Fibroblast of lung (primary cell): ENCODE results near the gene URB1. TPM values are rescaled to one million over a fixed set of nuclear protein-coding genes. Genes with fewer than 3 reads are reported as not detected.

Experiments
- DNase-seq, 2 donors: peaks; one replicate each; pipeline versions ENCODE4 v3.0.0 to v3.0.0-alpha.2; 2010; ENCODE audit warnings: low read depth in 2 of 2
- H2AFZ ChIP-seq: 2 replicates; pipeline ENCODE4 v1.5.1; 2012; ENCODE audit warnings: low read length, control low read depth, inconsistent platforms
- H3K27ac ChIP-seq: 2 replicates; pipeline ENCODE4 v1.5.1; 2011; ENCODE audit warnings: low read length, control low read depth; ENCODE audit not compliant: insufficient read depth
- H3K27me3 ChIP-seq: 2 replicates; pipeline ENCODE4 v1.5.1; 2011; ENCODE audit warnings: mild to moderate bottlenecking, low read length; ENCODE audit not compliant: control insufficient read depth, insufficient read depth
- H3K36me3 ChIP-seq: 2 replicates; pipeline ENCODE4 v1.5.1; 2011; ENCODE audit warnings: low read length; ENCODE audit not compliant: control insufficient read depth, insufficient read depth
- H3K4me1 ChIP-seq: 2 replicates; pipeline ENCODE4 v1.5.1; 2011; ENCODE audit warnings: low read length; ENCODE audit not compliant: control insufficient read depth, insufficient read depth; ENCODE audit errors: extremely low read depth
- H3K4me2 ChIP-seq: 2 replicates; pipeline ENCODE4 v1.5.1; 2011; ENCODE audit warnings: low read length, control low read depth; ENCODE audit not compliant: insufficient read depth; ENCODE audit errors: extremely low read depth
- H3K4me3 ChIP-seq, 4 experiments: fragments of 200-600 bp in 1 of 4; sonication (generic) in 1 of 4; replicated peaks in 1 of 4; 2 replicates each; pipeline ENCODE4 v1.5.1; 2011 to 2016; ENCODE audit warnings: low read length in 4 of 4, low read depth in 3 of 4, mild to moderate bottlenecking in 3 of 4, control low read depth in 2 of 4, inconsistent platforms in 1 of 4, mixed read lengths in 1 of 4; ENCODE audit not compliant: insufficient read depth in 1 of 4; ENCODE audit errors: control extremely low read depth in 1 of 4
- H3K79me2 ChIP-seq: 2 replicates; pipeline ENCODE4 v1.5.1; 2012; ENCODE audit warnings: mild to moderate bottlenecking, low read length, inconsistent platforms; ENCODE audit not compliant: control insufficient read depth, insufficient read depth
- H3K9ac ChIP-seq: 2 replicates; pipeline ENCODE4 v1.5.1; 2011; ENCODE audit warnings: mild to moderate bottlenecking, low read length, control low read depth; ENCODE audit not compliant: insufficient read depth
- H3K9me3 ChIP-seq: 2 replicates; pipeline ENCODE4 v1.5.1; 2012; ENCODE audit warnings: low read depth, low read length; ENCODE audit not compliant: control insufficient read depth, insufficient read depth
- H4K20me1 ChIP-seq: 2 replicates; pipeline ENCODE4 v1.5.1; 2011; ENCODE audit warnings: low read length; ENCODE audit not compliant: control insufficient read depth, insufficient read depth; ENCODE audit errors: extremely low read depth
- EZH2 ChIP-seq: IDR thresholded peaks from 2 replicates; pipeline ENCODE4 v1.5.1; 2012; ENCODE audit warnings: low read length, control low read depth, mild to moderate bottlenecking; ENCODE audit errors: missing control alignments
- polyA plus RNA-seq, 2 donors: library from polyadenylated mRNA; depleted of rRNA in 1 of 2; stranded (reverse) in 1 of 2; unstranded in 1 of 2; fragments of >200 nt; gene quantifications; 2 replicates each; pipeline ENCODE4 v1.2.1, GENCODE V29; 2011 to 2012; ENCODE audit warnings: missing spikeins in 1 of 2
- total RNA-seq: library from RNA; depleted of rRNA; stranded (reverse); fragments of >200 nt; gene quantifications from 2 replicates; pipeline ENCODE4 v1.2.1, GENCODE V29; 2014
- TF ChIP-seq, protein P1 (sequence below), 2 donors: IDR thresholded peaks in 1 of 2; conservative IDR thresholded peaks in 1 of 2; 1 replicate in 1 of 2; 2 replicates in 1 of 2; pipeline ENCODE4 v1.5.1; 2011 to 2012; ENCODE audit warnings: low read length in 2 of 2, control low read depth in 1 of 2, inconsistent platforms in 1 of 2, low read depth in 1 of 2, mild to moderate bottlenecking in 1 of 2

URB1 gene
- total and polyA plus RNA-seq, 2 donors (not counting 1 experiment from before 2014, with no cell fraction given) = 4.3 to 17.7 TPM

DNA sequence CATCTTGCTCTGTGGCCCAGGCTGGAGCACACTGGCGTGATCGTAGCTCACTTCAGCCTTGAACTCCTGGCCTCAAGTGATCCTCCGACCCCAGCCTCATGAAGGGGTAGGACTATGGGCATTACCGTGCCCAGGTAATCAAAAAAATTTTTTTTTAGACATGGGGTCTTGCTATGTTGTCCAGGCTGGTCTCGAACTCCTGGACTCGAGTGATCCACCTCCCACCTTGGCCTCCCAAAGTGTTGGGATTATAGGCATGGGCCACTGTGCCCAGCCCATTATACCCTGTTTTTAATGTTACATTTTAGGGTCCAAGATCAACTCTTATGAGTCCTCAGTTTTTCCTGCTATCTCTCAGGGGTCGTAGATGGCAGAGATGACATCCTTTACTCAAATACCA lies 87.8 kb downstream of the URB1 start:
- H3K79me2 ChIP-seq = no peaks in the 10 kb centered on the region

DNA sequence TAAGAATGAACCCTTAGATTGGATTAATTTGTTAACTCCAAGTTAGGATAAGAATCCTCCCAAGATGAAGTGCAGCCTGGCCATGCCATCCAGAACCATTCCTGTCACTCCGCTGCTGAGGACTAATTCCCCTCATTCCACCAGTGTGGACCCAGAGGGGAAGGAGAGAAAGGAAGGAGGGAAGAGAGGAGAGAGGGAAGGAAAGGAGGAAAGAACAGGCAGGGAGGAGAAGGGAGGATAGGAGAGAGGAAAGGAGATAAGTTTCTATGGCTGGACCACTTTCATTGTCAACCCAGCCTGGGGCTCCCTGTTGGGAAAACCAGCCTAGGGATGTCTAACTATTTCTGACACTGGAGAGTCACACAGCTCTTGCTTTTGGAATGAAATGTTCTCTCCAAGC lies 89.4 kb downstream of the URB1 start:
- TF ChIP-seq, protein P1, sequence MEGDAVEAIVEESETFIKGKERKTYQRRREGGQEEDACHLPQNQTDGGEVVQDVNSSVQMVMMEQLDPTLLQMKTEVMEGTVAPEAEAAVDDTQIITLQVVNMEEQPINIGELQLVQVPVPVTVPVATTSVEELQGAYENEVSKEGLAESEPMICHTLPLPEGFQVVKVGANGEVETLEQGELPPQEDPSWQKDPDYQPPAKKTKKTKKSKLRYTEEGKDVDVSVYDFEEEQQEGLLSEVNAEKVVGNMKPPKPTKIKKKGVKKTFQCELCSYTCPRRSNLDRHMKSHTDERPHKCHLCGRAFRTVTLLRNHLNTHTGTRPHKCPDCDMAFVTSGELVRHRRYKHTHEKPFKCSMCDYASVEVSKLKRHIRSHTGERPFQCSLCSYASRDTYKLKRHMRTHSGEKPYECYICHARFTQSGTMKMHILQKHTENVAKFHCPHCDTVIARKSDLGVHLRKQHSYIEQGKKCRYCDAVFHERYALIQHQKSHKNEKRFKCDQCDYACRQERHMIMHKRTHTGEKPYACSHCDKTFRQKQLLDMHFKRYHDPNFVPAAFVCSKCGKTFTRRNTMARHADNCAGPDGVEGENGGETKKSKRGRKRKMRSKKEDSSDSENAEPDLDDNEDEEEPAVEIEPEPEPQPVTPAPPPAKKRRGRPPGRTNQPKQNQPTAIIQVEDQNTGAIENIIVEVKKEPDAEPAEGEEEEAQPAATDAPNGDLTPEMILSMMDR (conservative IDR thresholded peaks at IDR 0.05 in 1 of 2, IDR thresholded peaks at IDR 0.05 in 1 of 2; ENCODE audit: low read depth in 1 of 2, low read length in 2 of 2) = no peak
- TF ChIP-seq EZH2 = no peak
- peaks cover 6% of the 10 kb centered on the region for H3K36me3 ChIP-seq

More for the DNA sequence above, 87.8 kb downstream of the URB1 start:
- Histone ChIP-seq H3K27me3 (no peaks in the 10 kb centered on the region), H2AFZ (no peak overlapping the region), H3K9ac (no peak overlapping the region), H3K4me3 (no peak overlapping the region), H4K20me1 (no peaks in the 10 kb centered on the region), H3K36me3 (peaks cover 11% of the 10 kb centered on the region), H3K4me1 (no peaks in the 10 kb centered on the region), H3K9me3 (no peaks in the 10 kb centered on the region), H3K4me2 (no peak overlapping the region), H3K27ac (no peak overlapping the region)
- no peak for TF ChIP-seq EZH2
- TF ChIP-seq, protein P1 (conservative IDR thresholded peaks at IDR 0.05 in 1 of 2, IDR thresholded peaks at IDR 0.05 in 1 of 2; ENCODE audit: low read depth in 1 of 2, low read length in 2 of 2) = no peak
- no peak for DNase-seq

DNA sequence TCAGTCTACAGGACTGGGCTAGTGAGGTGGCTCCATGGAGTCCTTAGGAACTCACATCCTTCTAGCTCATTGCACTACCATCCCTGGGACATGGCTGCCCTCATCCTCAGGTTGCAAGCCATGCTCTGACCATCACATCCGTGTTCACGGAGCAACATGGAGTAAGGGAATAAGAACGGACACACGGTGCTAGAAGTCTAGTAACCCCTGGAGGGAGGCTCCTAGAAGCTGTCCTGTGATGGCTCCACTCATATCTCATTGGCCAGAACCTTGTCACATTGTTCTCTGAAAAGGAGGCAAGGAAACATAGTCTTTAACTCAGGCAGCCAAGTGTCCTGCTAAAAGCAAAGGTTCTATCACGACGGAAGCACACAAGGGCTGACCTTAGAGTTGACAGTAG lies 90.3 kb downstream of the URB1 start:
- no peak overlapping the region for H3K4me3 ChIP-seq
- H3K79me2 ChIP-seq = no peaks in the 10 kb centered on the region
- no peaks in the 10 kb centered on the region for H3K4me1 ChIP-seq
- no peak for TF ChIP-seq EZH2
- peaks cover 6% of the 10 kb centered on the region for H3K36me3 ChIP-seq
- no peak overlapping the region for H2AFZ ChIP-seq
- no peaks in the 10 kb centered on the region for H3K27me3 ChIP-seq
- no peaks in the 10 kb centered on the region for H4K20me1 ChIP-seq
- H3K9me3 ChIP-seq = no peaks in the 10 kb centered on the region
- no peak overlapping the region for H3K27ac ChIP-seq
- H3K9ac ChIP-seq = no peak overlapping the region
- no peak overlapping the region for H3K4me2 ChIP-seq
- DNase-seq = no peak

More for the DNA sequence above, 89.4 kb downstream of the URB1 start:
- no peaks in the 10 kb centered on the region for H4K20me1 ChIP-seq
- no peaks in the 10 kb centered on the region for H3K9me3 ChIP-seq
- H3K9ac ChIP-seq = no peak overlapping the region
- no peak overlapping the region for H3K4me3 ChIP-seq
- H3K4me1 ChIP-seq = no peaks in the 10 kb centered on the region
- H3K27me3 ChIP-seq = no peaks in the 10 kb centered on the region
- no peak overlapping the region for H3K4me2 ChIP-seq
- no peak overlapping the region for H2AFZ ChIP-seq
- H3K27ac ChIP-seq = no peak overlapping the region
- no peak for DNase-seq
- no peaks in the 10 kb centered on the region for H3K79me2 ChIP-seq
